ENCODE measurements around the gene CFHR4.
"Not testable (repeated sequence)": the region's sequence is repeated elsewhere in the genome, so short reads cannot be mapped to it uniquely, and the experiment has no call there.

CFHR4 gene

DNA sequence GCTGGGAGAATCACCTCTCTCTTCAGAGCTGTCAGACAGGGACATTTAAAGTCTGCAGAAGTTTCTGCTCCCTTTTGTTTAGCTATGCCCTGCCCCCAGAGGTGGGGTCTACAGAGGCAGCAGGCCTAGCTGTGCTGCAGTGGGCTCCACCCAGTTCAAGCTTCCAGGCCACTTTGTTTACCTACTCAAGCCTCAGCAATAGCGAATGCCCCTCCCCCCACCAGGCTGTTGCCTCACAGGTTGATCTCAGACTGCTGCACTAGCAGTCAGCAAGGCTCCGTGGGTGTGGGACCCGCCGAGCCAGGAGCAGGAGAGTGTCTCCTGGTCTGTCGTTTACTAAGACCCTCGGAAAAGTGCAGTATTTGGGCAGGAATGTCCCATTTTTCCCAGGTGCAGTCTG is 53.6 kb downstream of the CFHR4 start:
- DNase-seq (ENCODE audit: low read depth): not testable (repeated sequence)

DNA sequence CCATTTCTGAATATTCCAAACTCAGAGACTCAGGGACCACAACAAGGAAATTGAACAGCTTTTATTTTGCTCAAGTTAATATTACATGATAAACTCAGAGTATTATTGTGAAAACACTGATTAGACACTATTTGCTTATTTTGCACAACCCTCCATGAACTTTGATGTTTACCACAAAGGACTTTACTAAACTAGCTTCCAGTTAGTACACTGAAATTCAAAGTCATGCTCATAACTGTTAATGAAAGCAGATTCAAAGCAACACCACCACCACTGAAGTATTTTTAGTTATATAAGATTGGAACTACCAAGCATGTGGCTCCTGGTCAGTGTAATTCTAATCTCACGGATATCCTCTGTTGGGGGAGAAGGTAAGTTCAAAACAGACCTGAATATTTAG is 55.7 kb downstream of the CFHR4 start, which contains the start of gene CFHR2:
CFHR2 (plus strand) TSS at position 171 of the 400 bp plus-strand sequence; CDS start at position 314, 143 bp downstream.
- DNase-seq (ENCODE audit: low read depth): not testable (repeated sequence)

DNA sequence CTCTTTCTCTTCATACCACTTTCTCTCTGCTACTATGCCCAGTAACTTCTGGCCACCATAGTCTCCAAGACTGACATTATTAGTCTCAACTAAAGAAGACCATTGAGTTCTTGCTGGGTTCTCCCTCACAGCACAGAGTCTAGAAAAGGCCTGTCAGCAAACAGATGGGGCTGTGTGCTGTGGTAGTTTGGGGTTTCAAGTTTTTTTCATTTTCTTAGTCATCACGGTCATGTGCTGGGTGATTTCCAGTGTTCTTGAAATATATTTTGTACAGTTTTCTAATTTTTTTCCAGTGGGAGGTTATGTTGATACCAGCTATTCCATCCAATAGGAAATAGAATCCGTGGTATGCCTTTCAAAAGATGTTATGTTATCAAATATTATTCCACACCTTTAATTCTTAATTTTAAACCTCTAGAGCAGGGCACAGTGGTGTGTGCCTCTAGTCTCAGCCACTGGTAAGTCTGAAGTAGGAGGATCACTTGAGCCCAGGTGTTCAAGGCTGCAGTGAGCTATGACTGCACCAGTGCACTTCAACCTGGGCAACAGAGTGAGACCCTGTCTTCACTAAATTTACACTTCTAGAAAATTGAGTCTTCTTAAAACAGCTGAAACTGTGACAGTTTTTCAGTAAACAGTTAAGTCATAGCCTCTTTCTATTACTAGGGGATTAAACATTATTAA is 64.0 kb downstream of the CFHR4 start:
- no peak for DNase-seq (ENCODE audit: low read depth)

DNA sequence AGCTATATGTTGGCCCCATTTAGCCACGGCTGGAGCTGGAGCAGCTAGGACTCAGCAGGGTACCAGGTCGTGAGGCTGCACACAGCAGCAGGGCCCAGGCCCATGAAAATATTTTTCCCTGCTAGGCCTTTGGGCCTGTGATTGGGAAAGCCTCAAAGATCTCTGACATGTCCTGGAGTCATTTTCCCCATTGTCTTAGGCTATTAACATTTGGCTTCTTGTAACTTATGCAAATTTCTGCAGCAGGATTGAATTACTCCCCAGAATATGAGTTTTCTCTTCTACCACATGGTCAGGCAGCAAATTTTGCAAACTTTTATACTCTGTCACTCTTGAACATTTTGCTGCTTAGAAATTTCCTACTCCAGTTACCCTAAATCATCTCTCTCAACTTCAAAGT is 66.9 kb downstream of the CFHR4 start:
- DNase-seq (ENCODE audit: low read depth): no peak

DNA sequence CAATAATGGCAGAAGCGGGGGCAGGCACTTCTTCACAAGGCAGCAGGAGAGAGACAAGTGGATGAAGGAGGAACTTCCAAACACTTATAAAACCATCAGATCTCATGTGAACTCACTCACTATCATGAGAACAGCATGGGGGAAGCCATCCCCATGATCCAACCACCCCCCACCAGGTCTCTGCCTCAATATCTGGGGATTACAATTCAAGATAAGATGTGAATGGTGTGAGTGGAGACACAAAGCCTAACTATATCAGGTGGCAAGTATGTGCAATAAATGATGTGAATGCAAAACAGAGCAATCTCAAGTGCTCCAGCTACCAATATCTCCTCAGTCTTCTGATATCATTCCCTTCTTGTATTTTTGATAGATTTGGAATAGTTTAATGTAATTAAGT is 68.1 kb downstream of the CFHR4 start:
- DNase-seq (ENCODE audit: low read depth): no peak

DNA sequence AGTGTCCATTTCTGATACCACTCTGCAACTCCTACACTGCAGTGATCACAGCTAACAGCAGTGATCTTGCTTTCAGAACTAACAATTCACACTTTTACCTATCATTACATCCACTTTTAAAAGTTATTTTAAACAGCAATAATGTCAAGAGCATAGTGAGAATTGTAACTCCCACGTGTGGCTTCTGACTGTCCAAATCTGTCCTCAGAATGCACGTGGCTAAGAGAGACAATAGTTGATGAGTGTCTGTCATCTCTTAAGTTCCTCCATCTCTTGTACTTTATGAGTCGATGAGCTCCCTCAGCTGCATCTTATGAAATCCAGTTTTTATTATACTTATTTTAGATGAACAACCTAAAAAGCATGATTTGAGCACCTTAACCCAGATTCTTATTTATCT is 73.0 kb downstream of the CFHR4 start:
- no peak for DNase-seq (ENCODE audit: low read depth)

All from CMK (cell line).